HG02840 (cell line): ENCODE results near the gene GDPD5.

Experiments used
- ATAC-seq: cut with Tn5 transposase; IDR thresholded peaks from one replicate; pipeline ENCODE4 v1.9.1; 2021; ENCODE audit warnings: mild to moderate bottlenecking, moderate library complexity, moderate number of reproducible peaks; ENCODE audit not compliant: unreplicated experiment, low FRiP score

GDPD5 gene

GRCh38 chr11:75536786-75537641 lies 11.3 kb upstream of the GDPD5 start:
- peak; percentile 75 for ATAC-seq

DNA sequence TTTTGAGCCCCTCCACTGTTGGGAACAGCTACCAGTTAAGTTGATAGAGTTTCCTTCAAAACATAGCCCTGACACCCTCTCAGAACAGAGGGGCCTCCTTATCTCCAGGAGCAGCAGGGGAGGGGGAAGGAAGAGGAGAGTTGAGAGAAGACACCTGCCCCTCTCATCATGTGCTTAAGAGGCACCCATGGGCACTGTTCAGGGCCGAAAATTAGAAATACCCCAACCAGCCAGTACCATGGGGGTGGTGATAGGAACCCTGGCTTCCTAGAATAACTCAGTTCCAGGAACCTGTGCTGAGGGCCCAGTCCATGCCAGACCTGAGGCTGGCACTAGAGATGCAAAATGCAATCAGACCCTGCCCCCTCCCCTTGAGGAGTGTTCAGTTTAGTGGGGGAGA lies 9.3 kb upstream of the GDPD5 start:
- ATAC-seq: no peak

DNA sequence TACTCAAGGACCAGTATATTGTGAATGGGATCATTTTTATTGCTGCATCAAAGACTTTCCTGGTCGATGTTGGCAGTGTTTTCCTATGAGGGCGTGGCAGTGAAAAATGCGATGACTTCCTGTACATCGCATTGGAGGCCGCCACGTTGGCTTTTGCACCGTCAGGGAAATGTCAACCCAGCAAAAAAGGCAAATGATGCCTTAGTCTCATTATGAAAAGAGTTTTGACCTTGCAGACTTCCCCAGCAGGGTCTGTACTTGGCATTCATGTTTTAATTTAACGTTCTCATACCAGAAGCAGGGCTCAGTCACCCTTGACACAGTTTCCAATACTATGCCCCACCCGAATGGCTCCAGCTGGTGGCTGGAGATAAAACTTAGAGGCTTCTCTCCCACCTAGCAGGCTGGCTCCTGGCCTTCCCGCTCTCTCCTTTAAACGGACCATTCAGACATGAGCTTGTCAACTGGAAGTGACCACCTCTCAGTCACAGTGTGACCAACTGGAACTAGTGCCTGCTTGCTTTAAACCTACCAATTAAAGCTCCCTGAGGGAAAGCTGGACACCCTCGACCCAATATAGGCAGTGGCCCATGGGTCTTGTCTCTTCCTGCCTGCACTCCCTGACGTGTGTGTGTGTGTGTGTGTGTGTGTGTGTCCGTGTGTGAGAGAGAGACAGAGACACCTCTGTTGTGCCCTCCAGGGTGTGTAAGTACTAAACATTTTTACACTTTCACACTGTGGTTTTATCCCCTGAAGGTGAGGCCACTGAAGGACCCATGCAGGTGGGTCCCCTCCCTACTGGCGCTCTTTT lies 8.7 kb upstream of the GDPD5 start:
- ATAC-seq: no peak

- no peak for ATAC-seq
These were observed 8.1 kb upstream of the GDPD5 start for GRCh38 chr11:75533896-75534258.

- no peak for ATAC-seq
These were observed 6.7 kb upstream of the GDPD5 start for GRCh38 chr11:75532200-75533048.

DNA sequence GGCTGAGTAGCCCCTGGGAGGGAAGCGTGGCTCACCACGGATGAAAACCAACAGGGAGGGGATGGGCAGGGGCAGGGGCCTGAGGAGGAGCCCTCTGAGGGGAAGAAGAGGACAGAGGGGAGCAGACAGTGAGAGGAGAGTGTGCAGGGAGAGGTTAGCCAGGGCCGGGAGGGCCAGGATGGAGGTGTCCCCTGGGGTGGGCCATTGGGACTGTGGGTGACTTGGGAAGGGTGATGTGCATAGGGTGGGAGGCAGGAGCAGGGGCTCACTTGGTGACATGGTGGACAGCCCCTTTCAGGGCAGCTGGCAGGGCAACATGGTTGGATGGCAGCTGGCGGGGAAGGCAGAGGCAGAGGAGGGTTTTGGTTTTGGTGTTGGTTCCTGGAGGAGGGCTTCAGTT lies 5.6 kb upstream of the GDPD5 start:
- ATAC-seq: no peak

GRCh38 chr11:75530577-75530976 lies 4.8 kb upstream of the GDPD5 start:
- ATAC-seq: no peak

- ATAC-seq: no peak
These were observed 2.4 kb upstream of the GDPD5 start for GRCh38 chr11:75527938-75528735.

DNA sequence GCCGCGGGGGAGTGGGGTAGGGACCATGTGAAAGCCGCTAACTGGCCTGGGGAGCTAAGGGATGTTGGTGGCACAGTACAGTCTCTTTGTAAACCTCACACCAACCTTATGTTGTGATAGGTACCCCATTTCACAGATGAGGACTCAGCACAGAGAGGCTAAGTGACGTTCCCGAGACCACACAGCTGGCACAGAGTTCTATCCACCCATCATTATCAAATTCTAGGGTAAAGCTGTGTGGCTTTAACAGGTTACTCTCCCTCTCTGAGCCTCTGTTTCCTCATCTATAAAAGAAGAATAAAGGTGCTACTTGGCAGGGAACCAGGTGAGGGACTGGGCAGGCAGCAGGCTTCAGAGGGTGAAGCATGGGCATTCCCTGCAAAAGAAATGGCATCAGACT lies 1.4 kb upstream of the GDPD5 start:
- no peak for ATAC-seq

- ATAC-seq: no peak
These were observed 426 bp upstream of the GDPD5 start for GRCh38 chr11:75526192-75526541.

GRCh38 chr11:75524665-75525432 lies 892 bp downstream of the GDPD5 start:
- ATAC-seq: no peak

- no peak for ATAC-seq
These were observed 1.7 kb downstream of the GDPD5 start for GRCh38 chr11:75523811-75524664.

- ATAC-seq: no peak
These were observed 2.6 kb downstream of the GDPD5 start for GRCh38 chr11:75523189-75523588.

DNA sequence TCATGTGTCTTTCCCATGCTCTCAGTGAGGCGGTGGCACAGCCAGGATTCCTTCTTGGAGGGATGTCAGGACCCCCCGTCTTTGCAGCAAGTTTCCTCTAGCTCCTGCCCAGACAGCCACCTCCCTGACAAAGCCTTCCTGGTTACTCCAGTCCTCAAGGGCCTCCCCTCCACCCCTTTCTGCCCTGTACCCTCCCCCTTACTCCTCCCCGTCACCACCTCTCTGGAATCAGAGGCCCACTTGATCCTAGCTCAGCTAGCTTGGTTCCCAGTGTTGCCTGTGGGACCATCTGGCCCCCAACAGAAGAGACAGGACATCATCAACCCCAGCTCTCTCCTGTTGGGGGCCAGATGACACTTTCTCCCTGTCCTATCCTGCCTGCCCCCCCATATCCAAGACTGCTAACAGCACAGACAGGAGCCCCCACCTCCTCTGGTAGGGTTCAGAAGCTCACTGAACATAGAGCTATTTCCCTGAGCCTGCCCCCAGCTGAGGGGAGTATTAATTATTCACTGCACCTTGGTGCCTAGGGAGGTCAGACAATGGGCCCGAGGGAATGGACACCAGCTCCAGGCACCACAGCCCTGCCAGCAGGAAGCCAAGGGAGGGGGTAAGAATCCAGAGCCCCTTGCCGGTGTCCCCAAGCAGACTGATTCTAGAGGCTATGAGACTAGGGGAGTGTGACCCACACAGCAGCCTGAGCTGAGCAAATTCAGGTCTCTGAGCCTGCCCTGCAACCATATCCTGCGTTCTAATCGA lies 3.3 kb downstream of the GDPD5 start:
- no peak for ATAC-seq

DNA sequence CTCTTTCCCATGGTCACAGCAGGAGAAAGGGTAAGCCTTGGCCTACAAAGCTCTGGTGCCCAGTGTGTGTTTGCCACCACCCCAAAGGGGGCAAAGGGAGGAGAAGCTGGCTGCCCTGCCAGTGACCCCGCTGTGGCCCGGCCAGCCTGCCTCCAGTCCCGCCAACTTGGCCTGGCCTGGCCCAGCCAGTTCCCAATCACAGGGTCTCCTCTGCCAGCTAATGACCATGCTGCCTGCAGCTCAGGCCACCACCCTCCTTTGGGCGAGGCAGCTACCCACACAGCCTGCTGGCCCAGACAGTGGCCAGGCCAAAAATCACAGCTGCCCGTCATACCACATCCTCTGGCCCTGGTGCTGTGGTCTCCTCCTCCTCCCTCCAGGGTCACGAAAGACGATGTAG lies 5.1 kb downstream of the GDPD5 start:
- no peak for ATAC-seq

DNA sequence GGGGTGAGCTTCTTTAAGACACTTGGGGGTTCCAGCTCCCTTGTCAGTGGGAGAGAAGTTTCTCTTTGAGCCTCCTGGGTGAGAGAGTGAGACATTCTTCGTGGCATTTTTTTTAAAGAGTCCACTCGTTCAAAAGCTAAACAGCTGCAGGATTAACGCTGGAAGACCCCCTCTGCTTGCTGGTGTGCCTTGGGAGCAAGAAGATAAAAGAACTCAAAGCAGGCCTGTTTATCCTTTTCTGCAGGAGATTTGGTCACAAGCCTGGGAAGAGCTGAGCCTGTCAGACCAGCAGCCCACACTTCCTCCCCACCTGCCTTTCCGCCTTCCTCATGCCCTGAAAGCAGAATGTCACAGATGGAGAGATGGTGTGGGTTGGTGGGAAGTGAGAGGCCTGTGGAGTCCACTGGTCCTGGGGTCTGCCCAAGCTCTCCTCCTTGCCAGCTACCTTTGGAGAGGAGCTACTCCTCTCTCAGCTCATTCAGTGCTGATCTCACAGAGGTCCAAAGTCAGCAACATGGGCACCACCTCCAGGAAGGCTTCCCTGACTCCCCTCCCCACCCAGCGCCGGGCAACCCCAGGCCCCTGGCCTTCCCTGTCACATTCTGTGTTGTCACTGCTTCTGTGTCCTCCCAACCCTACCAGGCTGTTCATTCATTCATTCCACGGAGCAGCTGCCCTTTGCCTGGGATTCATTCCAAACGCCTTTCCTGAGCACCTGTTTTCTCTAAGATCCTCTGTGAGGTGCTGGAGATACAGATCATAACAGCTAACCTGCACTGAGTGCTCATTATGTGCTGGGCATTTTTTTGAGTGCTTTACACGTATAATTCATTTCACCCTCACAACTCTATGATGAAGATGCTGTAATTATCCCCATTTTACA lies 6.7 kb downstream of the GDPD5 start:
- ATAC-seq: no peak

- no peak for ATAC-seq
These were observed 7.6 kb downstream of the GDPD5 start for GRCh38 chr11:75518204-75518549.
